IMR-90 (cell line): ENCODE data around the gene PTPN21. TPM values are rescaled to one million over a fixed set of nuclear protein-coding genes. Genes with fewer than 3 reads are reported as not detected.

ENCODE experiments used
- ATAC-seq: fragments of 200-7000 bp; cut with Tn5 transposase; 2 replicates; pipeline ENCODE4 v1.9.1; 2020; ENCODE audit warnings: low read depth, mild to moderate bottlenecking, moderate library complexity
- BruUV-seq: library from RNA; stranded (reverse); fragments of 400-500 nt; replicated peaks from 2 replicates; lab custom pipeline; 2021; lab: Mats Ljungman, UMichigan
- CTCF ChIA-PET: fragments of 300-600 bp; formaldehyde crosslinking; extraction: SDS; loops from one replicate; lab custom pipeline; 2021; ENCODE audit warnings: antibody characterized with exemption; lab: Yijun Ruan, JAX
- POLR2A ChIA-PET: fragments of 300-600 bp; sonication (Branson Sonifier 250); formaldehyde crosslinking; loops from one replicate; lab custom pipeline; 2022; ENCODE audit warnings: antibody characterized with exemption; ENCODE audit not compliant: unreplicated experiment; lab: Charles Lee
- DNase-seq: peaks from one replicate; pipeline ENCODE4 v3.0.0; 2013
- H2AFZ ChIP-seq: replicated peaks from 2 replicates; pipeline ENCODE3; 2013; ENCODE audit warnings: low read length, mild to moderate bottlenecking; ENCODE audit not compliant: poor library complexity
- H2AK5ac ChIP-seq: 2 replicates; pipeline ENCODE4 v1.6.1; 2013; ENCODE audit warnings: low read depth, low read length, inconsistent platforms
- H2AK9ac ChIP-seq: replicated peaks from 2 replicates; pipeline ENCODE3; 2013; ENCODE audit warnings: mild to moderate bottlenecking, low read depth, low read length, moderate library complexity; ENCODE audit not compliant: poor library complexity
- H2BK120ac ChIP-seq: 2 replicates; pipeline ENCODE4 v1.6.1; 2013; ENCODE audit warnings: low read depth, low read length, inconsistent platforms
- H2BK15ac ChIP-seq: 3 replicates; pipeline ENCODE4 v1.6.1; 2013; ENCODE audit warnings: low read depth, low read length, inconsistent platforms
- H2BK20ac ChIP-seq: 2 replicates; pipeline ENCODE4 v1.6.1; 2013; ENCODE audit warnings: low read depth, mild to moderate bottlenecking, inconsistent platforms, low read length, moderate library complexity
- H2BK5ac ChIP-seq: 2 replicates; pipeline ENCODE4 v1.6.1; 2013; ENCODE audit warnings: mild to moderate bottlenecking, low read depth, low read length, inconsistent platforms; ENCODE audit not compliant: poor library complexity, severe bottlenecking
- H3K14ac ChIP-seq: replicated peaks from 2 replicates; pipeline ENCODE4 v1.6.1; 2013; ENCODE audit warnings: low read depth, low read length, inconsistent platforms
- H3K18ac ChIP-seq: 2 replicates; pipeline ENCODE4 v1.6.1; 2013; ENCODE audit warnings: low read depth, low read length, control low read depth
- H3K23ac ChIP-seq: 2 replicates; pipeline ENCODE4 v1.6.1; 2013; ENCODE audit warnings: low read depth, low read length, inconsistent platforms
- H3K27ac ChIP-seq: 2 replicates; pipeline ENCODE4 v1.5.1; 2013; ENCODE audit warnings: mild to moderate bottlenecking, control low read depth, low read length; ENCODE audit not compliant: insufficient read depth
- H3K27me3 ChIP-seq: 2 replicates; pipeline ENCODE4 v1.6.1; 2013; ENCODE audit warnings: low read length; ENCODE audit not compliant: control insufficient read depth, insufficient read depth
- H3K36me3 ChIP-seq: 2 replicates; pipeline ENCODE4 v1.6.1; 2013; ENCODE audit warnings: low read length, mixed read lengths; ENCODE audit not compliant: control insufficient read depth, insufficient read depth
- H3K4ac ChIP-seq: 2 replicates; pipeline ENCODE4 v1.6.1; 2013; ENCODE audit warnings: low read depth, low read length, inconsistent platforms
- H3K4me1 ChIP-seq: 2 replicates; pipeline ENCODE4 v1.6.1; 2013; ENCODE audit warnings: low read length, mixed read lengths; ENCODE audit not compliant: control insufficient read depth, insufficient read depth
- H3K4me2 ChIP-seq: 2 replicates; pipeline ENCODE4 v1.6.1; 2013; ENCODE audit warnings: low read depth, mild to moderate bottlenecking, control low read depth, low read length, moderate library complexity
- H3K4me3 ChIP-seq: 2 replicates; pipeline ENCODE4 v1.5.1; 2013; ENCODE audit warnings: low read depth, mild to moderate bottlenecking, control low read depth, low read length, moderate library complexity; ENCODE audit not compliant: insufficient read depth
- H3K56ac ChIP-seq: 2 replicates; pipeline ENCODE4 v1.6.1; 2013; ENCODE audit warnings: low read length, inconsistent platforms; ENCODE audit not compliant: insufficient read depth; ENCODE audit errors: extremely low read depth
- H3K79me1 ChIP-seq, 2 experiments: 2 replicates each; pipeline ENCODE4 v1.6.1; 2013; ENCODE audit warnings: low read length in 2 of 2, inconsistent platforms in 1 of 2, low read depth in 1 of 2
- H3K9ac ChIP-seq: 2 replicates; pipeline ENCODE4 v1.6.1; 2013; ENCODE audit warnings: low read depth, low read length, control low read depth
- H3K9me1 ChIP-seq: 2 replicates; pipeline ENCODE4 v1.6.1; 2013; ENCODE audit warnings: low read length, inconsistent platforms; ENCODE audit not compliant: insufficient read depth
- H3K9me3 ChIP-seq: 2 replicates; pipeline ENCODE4 v1.6.1; 2013; ENCODE audit warnings: low read length; ENCODE audit not compliant: control insufficient read depth, insufficient read depth
- H4K20me1 ChIP-seq: 2 replicates; pipeline ENCODE4 v1.6.1; 2013; ENCODE audit warnings: low read length, inconsistent platforms; ENCODE audit not compliant: insufficient read depth
- H4K5ac ChIP-seq: 2 replicates; pipeline ENCODE4 v1.6.1; 2013; ENCODE audit warnings: mild to moderate bottlenecking, low read depth, low read length, control low read depth
- H4K8ac ChIP-seq, 2 experiments: 2 replicates each; pipeline ENCODE4 v1.6.1; 2013; ENCODE audit warnings: low read depth in 2 of 2, low read length in 2 of 2, control low read depth in 1 of 2, inconsistent platforms in 1 of 2
- H4K91ac ChIP-seq: 2 replicates; pipeline ENCODE4 v1.6.1; 2013; ENCODE audit warnings: low read depth, low read length, inconsistent platforms; ENCODE audit not compliant: insufficient read depth
- CEBPB ChIP-seq: IDR thresholded peaks from 2 replicates; pipeline ENCODE4 v1.6.1; 2012; ENCODE audit warnings: low read depth, low read length, improper control_type of control experiment
- FOS ChIP-seq: fragments of 150-350 bp; IDR thresholded peaks from 2 replicates; pipeline ENCODE4 v1.6.1; 2016; ENCODE audit warnings: low read depth, low read length
- RFX5 ChIP-seq: IDR thresholded peaks from 2 replicates; pipeline ENCODE4 v1.8.0; 2012; ENCODE audit warnings: low read depth, mild to moderate bottlenecking, low read length, moderate library complexity
- WGBS, 2 experiments: methylation state at CpG; one replicate each; pipeline versions ENCODE4 v1.1.5 to v1.1.7; 2013; ENCODE audit warnings: missing lambda C conversion rate in 2 of 2; ENCODE audit not compliant: insufficient read length in 1 of 2; ENCODE audit errors: extremely low coverage in 2 of 2; 5-methylcytosine and 5-hydroxymethylcytosine counted together
- dilution Hi-C: fragments of 300-500 bp; cut with HindIII; formaldehyde crosslinking; loops from one replicate; pipeline ENCODE4 v1.14.3; 2018; ENCODE audit warnings: low sequenced_read_pairs; ENCODE audit not compliant: unreplicated experiment
- in situ Hi-C: fragments of 300-500 bp; cut with MboI; formaldehyde crosslinking; loops from 3 replicates; pipeline ENCODE4 v1.14.3; 2019; ENCODE audit warnings: low sequenced_read_pairs, inconsistent platforms, mixed read lengths
- intact Hi-C: fragments of 100-400 bp; cut with micrococcal nuclease; formaldehyde crosslinking; loops from 2 replicates; pipeline ENCODE4 v1.10.0; 2022
- polyA plus RNA-seq, 3 experiments: library from polyadenylated mRNA; depleted of rRNA; stranded (reverse); fragments of >200 nt; gene quantifications; 2 replicates each; pipeline ENCODE4 v1.2.3, GENCODE V29; 2012; ENCODE audit warnings: low replicate concordance in 1 of 3
- total RNA-seq: library from RNA; depleted of rRNA; stranded (reverse); fragments of >200 nt; gene quantifications from 2 replicates; pipeline ENCODE4 v1.2.3, GENCODE V29; 2012

Gene PTPN21
- total and polyA plus RNA-seq, 2 of the 4 experiments (the other 2 are of a cell fraction), result 10.4 to 10.7 TPM

GRCh38 chr14:88422919-88423650 is 131.7 kb downstream of the PTPN21 start:
- ATAC-seq (peak; percentile 79), DNase-seq (peak; percentile 88)
- no peak overlapping the region for H2AK9ac ChIP-seq
- no peak overlapping the region; the same call in 1 of the 2 replicates for H3K4me2 ChIP-seq
- no CpG with 5 or more reads among the region's 3 CpGs for WGBS, 2 experiments
- no peak overlapping the region for H2BK20ac ChIP-seq
- no peak overlapping the region for H2AFZ ChIP-seq
- H3K79me1 ChIP-seq, result peaks cover 0 to 5% of the 10 kb centered on the region in 2 experiments; a peak in 2 of 4 replicates
- peaks cover 2% of the 10 kb centered on the region; the same call in 1 of the 2 replicates for H3K9me1 ChIP-seq
- no peak overlapping the region for H3K9ac ChIP-seq
- 0 out of 2 replicates have a peak overlapping the region, but pooled peaks have one; percentile 50 for H3K14ac ChIP-seq
- TF ChIP-seq RFX5 (no peak), CEBPB (peak; percentile 92), FOS (peak; percentile 74)
- intact Hi-C loops (no loop called here), in situ Hi-C loops (no loop called here), dilution Hi-C loops (no loop called here)
- no peak overlapping the region for H3K56ac ChIP-seq
- H4K5ac ChIP-seq, result no peak overlapping the region
- H3K36me3 ChIP-seq, result peaks cover 8% of the 10 kb centered on the region
- no peak overlapping the region for H2AK5ac ChIP-seq
- no peaks in the 10 kb centered on the region for H4K20me1 ChIP-seq
- no peaks in the 10 kb centered on the region for H3K27me3 ChIP-seq
- H3K27ac ChIP-seq, result no peak overlapping the region
- H3K23ac ChIP-seq, result no peak overlapping the region
- no peak overlapping the region for H3K18ac ChIP-seq
- H2BK5ac ChIP-seq, result peak overlapping the region; percentile 49
- POLR2A ChIA-PET, result no interaction called here
- H3K4me1 ChIP-seq, result peaks cover 3% of the 10 kb centered on the region
- peak overlapping the region; percentile 22; the same call in 1 of the 2 replicates for H3K4ac ChIP-seq
- peak overlapping the region; percentile 40; the same call in 1 of the 2 replicates for H4K91ac ChIP-seq
- CTCF ChIA-PET, result interaction anchor here (0.6 kb wide), 1 partner anchor 55 kb away, joined by 3 read pairs; no protein-coding TSS in a partner anchor
- no peak overlapping the region for H3K4me3 ChIP-seq
- H2BK120ac ChIP-seq, result no peak overlapping the region
- no peak overlapping the region for H2BK15ac ChIP-seq
- no peak overlapping the region for H4K8ac ChIP-seq
- H3K9me3 ChIP-seq, result peaks cover 4% of the 10 kb centered on the region; the same call in 1 of the 2 replicates
- BruUV-seq, result no TSS peak
